GM18867 (cell line): ENCODE results near the gene PHACTR4.
"Not testable (repeated sequence)": the region's sequence is repeated elsewhere in the genome, so short reads cannot be mapped to it uniquely, and the experiment has no call there.

Experiments used
- ATAC-seq: cut with Tn5 transposase; IDR thresholded peaks from one replicate; pipeline ENCODE4 v1.9.1; 2021; ENCODE audit warnings: mild to moderate bottlenecking, moderate library complexity; ENCODE audit not compliant: unreplicated experiment

PHACTR4 gene

DNA sequence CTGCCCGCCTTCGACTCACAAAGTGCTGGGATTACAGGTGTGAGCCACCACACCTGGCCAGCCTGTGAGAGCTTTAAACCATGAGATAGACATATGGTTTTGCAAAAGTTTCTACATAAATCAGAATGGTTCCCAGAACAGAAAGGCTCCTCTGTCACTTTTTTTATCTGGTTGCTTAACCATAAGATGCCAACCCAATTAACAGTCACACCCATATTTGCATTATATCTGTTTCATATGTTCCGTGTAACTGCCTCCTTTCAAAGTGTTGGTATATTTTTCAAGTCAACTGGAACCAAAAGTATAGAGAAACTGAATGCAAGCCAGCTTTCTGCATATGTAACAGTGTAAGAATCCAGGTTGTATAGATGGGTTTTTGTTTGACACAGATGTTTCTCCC is 112.6 kb downstream of the PHACTR4 start:
- ATAC-seq, result no peak

DNA sequence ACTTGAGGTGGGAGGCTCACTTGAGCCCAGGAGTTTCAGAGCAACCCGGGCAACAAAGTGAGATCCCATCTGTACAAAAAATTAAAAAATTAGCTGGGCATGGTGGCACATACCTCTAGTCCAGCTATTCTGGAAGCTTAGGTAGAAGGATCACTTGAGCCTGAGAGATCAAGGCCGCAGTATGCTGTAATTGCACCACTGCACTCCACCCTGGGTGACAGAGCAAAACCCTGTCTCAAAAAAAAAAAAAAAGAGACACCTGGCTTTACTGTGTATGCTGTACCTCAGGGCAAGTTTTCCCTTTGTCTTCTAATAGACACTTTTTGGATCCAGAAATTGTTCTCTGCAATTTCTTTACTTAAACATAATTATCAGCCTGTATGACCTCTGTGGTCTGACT is 113.2 kb downstream of the PHACTR4 start:
- ATAC-seq, result no peak

DNA sequence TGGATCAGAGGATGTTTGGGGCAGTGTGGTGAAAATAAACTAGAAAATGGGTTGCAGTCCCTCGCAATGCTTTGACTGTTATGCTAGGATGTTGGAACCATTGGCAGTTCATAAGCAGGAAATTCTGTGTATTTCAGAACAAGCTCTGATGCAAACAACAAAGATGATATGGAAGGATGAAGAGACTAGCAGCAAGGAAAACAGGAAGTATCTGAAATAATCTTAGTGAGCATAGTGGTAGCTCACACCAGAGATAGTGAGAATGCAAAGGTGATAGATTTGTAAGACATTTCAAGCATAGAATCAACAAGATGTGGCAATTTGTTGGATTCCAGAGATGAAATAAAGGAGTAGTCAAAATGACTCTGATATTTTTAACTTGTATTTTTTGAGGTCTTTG is 125.2 kb downstream of the PHACTR4 start:
- no peak for ATAC-seq

DNA sequence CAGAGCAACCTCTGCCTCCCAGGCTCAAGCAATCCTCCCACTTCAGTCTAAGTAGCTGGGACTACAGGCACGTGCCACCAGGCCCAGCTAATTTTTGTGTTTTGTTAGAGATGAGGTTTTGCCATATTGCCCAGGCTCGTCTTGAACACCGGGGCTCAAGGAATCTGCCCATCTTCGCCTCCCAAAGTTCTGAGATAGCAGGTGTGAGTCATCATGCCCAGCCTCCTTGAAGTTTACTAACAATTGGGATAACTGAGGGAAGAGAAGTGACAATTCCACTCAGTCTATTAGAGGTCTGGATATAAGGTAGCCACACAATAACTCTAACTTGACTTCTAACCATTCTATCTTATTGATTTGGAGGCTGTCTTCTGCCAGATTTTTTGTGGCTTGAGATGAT is 130.0 kb downstream of the PHACTR4 start:
- no peak for ATAC-seq

DNA sequence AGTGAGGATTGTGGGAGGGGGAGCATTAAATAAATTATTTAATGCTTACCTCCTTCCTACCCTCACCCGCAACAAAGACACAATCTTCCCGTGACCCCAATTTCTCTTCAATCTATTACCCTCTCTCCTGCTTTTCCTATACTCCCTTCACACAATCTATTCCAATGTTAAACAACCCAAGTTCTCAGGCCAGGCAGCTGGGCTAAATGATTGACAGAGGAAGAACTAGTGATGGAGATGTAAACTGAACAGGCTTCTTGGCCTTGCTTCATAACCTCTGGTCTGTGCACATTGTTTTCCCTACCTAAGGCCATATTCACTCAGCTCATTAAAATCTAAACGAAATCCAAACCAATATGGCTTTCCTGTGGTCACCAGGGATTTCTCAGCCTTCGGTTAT is 132.4 kb downstream of the PHACTR4 start:
- ATAC-seq, result no peak

DNA sequence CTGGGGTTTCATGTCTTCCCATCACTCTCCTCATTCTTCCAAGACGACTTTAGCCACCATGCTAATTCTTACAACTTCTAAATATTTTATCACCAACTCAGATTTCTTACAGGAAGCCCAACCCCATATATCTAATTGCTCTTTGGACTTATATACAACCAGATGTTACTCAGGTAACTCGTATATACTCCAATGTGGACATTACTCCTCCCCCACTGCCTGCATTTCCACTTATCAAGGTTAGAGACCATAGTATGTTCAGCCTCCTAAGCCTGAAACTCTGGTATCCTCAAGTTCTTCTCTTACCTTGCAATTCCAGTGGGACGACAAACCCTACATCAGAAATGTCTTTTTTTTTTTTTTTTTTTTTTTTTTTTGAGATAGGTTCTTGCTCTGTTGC is 133.6 kb downstream of the PHACTR4 start:
- ATAC-seq, result no peak

DNA sequence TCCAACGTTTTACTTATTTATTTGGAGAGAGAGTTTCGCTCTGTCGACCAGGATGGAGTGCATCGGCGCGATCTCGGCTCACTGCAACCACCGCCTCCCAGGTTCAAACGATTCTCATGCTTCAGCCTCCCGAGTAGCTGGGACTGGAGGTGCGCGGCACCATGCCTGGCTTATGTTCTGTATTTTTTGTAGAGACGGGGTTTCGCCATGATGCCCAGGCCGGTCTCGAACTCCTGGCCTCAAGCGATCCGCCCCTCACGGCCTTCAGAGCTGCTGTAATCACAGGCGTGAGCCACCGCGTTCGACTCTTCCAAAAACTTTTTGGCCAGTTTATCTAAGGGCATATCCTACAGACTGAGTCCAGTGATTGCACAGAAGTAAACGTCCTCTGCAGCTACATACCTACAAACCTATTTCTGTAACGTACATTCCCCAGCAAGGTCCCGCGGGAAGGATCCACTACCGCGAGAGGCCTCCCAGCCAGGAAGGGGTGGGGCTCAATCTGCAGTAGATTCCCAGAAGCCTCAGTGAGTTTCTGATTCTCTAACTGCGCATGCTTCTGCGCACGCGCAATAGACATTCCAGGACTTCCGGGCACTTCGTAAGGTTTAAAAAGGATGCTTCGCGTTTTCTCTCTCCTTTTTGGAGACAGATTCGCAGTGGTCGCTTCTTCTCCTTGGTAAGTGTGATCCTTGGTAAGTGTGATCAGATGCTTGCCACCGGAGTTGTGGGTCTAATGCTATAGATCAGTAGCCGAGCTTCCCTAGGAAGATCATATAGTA is 136.1 kb downstream of the PHACTR4 start, which contains the start of gene RCC1:
Gene RCC1 (plus strand): TSS at position 638 of the 782 bp plus-strand sequence. CDS start 23,824 bp downstream, outside the sequence.
- ATAC-seq, result peak; percentile 78

DNA sequence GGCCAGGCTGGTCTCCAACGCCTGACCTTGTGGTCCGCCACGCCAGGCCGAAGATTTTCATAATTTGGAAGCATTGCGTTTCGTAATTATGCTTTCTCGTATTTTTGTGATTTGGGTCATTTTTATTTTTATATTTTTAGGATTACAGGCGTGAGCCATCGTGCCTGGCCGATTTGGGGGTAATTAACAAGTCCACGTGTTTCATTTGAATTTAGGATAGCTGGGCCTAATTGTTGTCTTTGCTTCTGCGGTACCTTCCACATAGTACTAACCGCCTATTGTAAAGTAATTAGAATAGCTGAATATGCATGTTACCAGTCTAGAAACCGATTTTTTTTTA is 137.3 kb downstream of the PHACTR4 start:
- no peak for ATAC-seq

DNA sequence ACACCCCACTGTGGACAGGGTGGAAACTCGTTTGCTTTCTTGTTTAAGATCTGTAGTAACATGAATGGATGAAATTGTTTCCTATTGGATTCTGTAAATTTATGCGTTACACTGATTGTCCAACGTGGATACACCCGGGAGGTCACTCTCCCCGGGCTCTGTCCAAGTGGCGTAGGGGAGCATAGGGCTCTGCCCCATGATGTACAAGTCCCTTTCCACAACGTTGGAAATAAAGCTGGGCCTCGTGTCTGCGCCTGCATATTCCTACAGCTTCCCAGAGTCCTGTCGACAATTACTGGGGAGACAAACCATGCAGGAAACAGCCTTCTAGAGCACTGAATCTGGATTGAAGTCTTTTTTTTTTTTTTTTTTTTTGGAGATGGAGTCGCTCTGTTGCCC is 137.7 kb downstream of the PHACTR4 start:
- no peak for ATAC-seq

DNA sequence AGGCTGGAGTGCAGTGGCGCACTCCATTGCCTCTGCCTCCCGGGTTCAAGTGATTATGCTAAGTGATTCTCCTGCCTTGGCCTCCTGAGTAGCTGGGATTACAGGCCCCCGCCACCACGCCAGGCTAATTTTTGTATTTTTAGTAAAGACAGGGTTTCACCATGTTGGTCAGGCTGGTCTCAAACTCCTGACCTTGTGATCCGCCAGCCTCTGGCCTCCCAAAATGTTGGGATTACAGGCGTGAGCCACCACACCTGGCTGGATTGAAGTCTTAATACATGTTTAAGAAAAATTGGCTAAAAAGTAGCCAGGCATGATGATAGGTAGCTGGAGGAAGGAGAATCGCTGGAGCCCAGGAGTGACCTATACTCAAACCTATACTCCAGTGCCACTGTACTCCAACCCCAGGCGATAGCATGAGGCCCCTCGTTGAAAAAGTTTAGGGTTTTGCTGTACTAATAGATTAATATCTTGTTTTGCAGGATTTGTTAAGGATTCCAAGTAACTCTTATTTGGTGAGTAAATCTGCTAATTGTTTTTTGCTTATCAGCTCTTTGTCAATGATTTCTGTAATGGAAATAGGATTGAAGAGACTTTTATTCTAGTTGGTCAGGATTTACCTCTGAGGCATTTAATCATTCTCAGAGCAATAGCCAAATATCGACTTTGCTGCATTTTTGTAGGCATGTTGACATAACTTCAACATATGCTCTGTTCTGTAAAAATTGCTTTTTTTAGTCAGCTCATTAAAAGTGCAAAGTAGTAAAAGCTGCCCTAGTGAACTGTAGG is 138.3 kb downstream of the PHACTR4 start:
- no peak for ATAC-seq

DNA sequence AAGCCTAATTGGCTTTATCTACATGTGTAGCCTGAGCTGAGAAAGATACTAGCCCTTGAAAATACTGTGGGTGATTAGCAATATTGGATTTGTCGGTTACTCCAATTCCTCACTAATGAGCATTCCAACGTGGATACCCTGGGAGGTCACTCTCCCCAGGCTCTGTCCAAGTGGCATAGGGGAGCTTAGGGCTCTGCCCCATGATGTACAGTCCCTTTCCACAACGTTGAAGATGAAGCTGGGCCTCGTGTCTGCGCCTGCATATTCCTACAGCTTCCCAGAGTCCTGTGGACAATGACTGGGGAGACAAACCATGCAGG is 138.9 kb downstream of the PHACTR4 start:
- no peak for ATAC-seq

DNA sequence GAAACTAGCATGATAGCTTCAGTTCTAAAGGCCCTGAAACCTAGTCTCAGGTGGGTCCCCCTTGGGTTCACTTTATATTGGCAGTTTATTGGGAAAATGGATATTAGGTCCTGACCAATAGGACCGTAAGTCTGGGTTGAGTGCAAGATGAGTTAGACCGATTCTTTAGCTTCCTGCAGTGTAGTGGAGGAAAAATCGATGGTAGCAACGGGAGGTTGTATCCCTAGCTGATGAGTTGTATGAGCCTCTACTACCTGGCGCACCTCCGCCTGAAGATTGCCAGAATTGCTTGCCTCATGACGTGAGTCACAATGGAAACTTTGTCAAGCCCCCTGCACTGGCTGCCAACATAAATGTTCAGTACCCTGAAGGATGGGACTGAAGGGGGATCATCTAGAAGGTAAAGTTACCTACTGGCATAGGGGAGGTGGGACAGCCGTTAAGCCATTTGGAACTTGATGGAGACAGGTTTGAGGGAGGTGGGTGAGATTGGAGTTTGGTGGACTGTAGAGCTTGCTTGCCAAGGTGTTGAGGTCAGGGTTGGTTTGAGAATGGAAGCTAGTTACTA is 140.2 kb downstream of the PHACTR4 start:
- ATAC-seq, result no peak

DNA sequence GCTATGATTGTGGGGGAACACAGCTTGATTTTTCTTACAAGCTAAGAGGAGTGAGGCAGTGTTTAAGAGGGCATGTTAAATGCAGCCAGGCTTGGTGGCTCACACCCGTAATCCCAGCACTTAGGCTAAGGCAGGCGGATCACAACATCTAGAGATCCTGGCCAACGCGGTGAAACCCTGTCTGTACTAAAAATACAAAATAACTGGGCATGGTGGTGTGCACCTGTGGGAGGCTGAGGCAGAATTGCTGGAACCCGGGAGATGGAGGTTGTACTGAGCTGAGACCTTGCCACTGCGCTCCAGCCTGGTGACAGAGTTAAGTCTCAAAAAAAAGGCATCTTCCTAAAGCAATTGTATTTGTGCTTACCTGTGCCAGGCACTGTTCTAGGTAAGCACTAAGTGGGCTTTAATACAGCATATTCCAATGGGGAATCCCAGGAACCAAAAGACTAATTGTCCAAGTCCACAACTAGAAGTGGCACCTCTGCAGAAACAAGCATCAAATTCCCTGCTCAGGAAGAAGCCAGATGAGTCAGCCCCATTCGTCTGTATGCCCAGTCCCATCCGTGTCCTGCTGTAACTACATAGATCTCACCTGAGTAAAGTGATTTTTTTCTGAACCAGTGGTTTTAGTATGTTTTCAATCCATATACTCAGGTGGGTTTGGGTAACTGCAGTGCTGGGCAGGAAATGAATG is 140.9 kb downstream of the PHACTR4 start:
- no peak for ATAC-seq

DNA sequence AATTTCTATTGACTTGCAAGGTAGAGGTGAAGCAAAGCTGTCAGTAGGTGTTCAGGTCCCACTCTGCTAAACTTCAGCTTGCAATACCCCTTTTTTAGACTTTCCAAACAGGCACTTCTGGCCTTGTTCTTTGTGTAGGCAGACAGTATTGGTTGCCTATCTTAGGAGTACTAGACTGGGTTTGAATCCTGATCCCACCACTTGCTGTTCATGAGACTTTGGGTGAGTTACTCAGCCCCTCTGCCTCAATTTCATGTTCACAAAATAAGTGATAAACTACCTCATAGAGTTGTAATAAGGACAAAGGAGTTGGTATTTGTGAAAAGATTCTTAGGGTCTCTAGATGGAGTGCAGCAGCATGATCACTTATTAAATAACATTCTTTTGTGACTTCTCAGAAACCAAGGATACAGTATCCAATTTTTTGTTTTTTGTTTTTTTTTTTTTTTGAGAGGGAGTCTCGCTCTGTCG is 141.5 kb downstream of the PHACTR4 start:
- no peak for ATAC-seq

DNA sequence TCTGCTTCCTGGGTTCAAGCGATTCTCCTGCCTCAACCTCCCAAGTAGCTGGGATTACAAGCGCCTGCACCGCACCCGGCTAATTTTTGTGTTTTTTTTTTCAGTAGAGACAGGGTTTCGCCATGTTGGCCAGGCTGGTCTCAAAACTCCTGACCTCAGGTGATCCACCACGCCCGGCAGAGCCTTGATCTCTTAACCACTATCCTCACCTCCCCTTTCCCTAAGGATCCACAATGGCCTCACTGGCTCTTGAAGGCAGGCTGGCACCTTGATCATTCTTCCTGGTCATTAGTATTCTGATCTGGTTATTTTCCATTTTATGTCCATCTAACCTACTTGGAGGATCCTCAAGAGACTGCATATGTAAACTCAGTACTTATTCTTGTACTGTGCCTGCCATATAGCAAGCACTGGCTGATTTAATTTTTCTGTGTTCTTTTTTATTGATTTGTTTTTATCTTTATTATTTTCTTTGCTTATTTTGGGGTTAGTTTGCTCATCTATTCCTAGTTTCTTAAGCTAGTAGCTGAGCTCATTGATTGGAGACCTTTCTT is 142.6 kb downstream of the PHACTR4 start:
- no peak for ATAC-seq

DNA sequence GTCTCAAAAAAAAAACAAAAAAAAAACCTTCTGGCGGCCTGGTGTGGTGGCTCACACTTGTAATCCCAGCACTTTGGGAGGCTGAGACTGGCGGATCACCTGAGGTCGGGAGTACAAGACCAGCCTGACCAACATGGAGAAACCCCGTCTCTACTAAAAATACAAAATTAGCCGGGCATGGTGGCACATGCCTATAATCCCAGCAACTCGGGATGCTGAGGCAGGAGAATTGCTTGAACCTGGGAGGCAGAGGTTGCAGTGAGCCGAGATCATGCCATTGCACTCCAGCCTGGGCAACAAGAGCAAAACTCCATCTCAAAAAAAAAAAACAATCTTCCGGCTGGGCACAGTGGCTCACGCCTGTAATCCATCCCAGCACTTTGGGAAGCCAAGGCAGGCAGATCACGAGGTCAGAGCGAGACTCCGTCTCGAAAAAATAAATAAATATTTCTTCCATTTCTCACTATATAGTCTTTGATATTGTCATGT is 144.9 kb downstream of the PHACTR4 start:
- ATAC-seq, result not testable (repeated sequence)

DNA sequence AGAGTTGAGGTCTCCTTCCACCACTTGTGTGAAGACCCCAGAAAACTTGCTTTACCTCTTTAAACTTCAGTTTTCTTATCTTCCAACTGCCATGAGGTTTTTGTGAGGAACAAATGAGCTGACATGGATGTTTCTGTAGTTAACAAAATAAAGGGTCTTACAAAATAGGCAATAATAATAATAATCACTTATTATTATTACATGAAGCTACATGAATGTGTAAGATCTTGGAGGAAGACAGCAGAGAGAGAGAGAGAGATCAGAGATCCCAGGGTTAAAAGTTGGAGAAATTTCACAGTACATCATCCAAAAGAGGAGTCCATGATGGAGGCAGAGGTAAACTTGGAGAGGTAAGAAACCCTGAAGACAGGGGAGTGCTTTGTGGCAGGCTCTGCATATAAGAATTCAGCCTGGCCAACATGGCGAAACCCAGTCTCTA is 147.0 kb downstream of the PHACTR4 start:
- no peak for ATAC-seq

DNA sequence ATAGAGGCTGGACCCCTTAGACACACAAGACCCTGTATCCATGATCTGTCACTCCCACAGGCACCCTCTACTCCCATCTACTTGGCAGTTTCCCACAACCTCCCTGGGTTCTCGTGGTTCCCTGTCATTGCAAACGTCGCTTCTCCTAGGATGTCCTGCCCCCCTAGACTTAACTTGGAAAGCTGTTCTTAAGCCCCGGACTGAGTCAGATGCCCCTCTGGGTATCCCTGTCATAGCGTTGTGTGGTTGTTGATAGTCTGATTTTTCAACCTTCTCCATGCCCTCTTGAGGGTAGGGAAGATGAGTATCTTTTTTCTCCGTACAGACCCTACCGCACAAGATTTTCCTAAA is 148.1 kb downstream of the PHACTR4 start:
- ATAC-seq, result peak; percentile 1

DNA sequence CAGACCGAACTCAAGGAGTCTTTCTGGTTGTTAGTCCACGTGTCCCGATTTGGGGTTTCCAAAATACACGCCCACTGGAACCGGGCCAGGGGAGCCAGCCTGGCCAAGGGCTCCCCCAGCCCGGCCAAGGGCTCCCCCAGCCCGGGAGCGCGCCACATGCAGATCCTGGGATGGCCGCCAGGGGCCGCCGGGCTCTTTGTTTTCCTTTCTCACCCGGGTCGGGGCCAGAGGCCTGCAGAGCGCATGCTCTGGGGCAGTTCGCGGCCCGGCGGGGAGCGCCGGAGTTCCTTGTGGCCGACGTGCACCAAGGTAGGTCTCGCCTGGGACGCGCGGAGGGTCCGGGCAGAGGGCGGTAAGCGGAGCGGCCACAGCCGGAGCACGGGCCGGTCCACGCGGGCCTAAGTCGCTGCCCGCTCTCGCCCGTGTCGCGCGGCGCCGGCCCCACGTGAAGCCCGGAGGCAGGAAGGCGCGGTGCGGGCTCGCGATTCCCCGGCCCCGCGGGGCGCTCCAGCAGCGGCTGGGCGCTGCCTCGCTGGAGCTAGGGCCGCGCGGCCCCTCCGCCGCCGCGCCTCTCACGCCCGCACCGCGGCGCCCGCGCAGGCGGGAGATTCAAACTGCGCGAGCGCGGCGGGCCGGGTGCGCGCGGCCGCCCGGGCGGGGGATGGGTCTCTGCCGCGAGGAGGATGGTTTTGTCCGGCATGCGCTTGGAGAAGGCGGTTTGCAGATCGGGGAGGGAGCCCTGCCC is 148.6 kb downstream of the PHACTR4 start:
- peak; percentile 74 for ATAC-seq

DNA sequence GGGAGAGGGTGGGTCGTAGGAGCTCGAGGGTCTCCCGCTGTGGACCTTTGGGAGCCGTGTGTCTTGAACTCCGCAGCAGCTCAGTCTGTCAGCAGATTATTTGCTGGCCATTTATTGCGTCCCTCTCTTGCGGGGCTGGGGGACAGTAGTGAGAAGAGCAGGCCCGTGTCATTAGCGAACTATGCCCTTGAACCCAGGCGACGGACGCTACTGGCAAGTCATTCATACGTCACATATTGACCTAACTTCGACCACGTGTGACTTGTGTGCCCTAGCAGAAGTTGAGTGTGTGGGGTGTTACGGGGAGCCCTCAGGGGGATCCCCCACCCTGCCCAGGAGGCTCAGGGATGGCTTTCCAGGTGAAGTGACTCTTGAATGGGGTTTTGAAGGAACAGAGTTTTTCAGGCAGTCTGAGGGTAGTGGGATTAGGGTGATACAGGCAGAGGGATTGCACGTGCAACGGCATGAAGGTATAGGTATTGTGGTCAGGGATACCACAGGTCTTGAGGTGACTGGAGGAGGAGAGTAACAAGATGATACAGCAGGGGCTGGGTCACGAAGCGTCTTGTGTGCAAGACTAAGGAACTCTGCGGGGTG is 149.3 kb downstream of the PHACTR4 start:
- ATAC-seq, result peak; percentile 23
